ENCODE results near the gene ZFP3. TPM values are rescaled to one million over a fixed set of nuclear protein-coding genes. Genes with fewer than 3 reads are reported as not detected.

Gene ZFP3
- total RNA-seq, 4 donors from 2014 or later, result 5.8 to 8.1 (median 6.6) TPM

DNA sequence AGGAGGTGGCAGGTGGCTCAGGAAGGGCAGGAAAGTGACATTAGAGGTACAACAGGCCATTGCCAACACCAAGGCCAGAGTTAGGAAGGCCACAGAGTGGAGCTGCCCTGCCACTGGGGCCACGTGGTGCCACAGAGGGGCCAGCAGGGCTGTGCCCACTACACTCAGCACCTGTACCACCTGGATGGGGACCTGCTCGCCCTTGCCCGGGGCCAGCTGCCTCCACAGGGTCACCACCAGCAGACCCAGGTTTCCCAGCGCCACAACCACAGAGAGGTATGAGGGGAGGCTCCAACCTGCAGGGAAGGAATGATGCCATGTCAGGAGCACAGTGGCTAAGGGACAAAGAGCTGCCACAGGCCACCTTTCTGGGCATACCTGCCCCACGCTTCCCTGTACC, 44.2 kb upstream of the ZFP3 start:
- no peak overlapping the region for H3K27ac ChIP-seq
- no peaks in the 10 kb centered on the region for H3K36me3 ChIP-seq
- no CpG with 5 or more reads among the region's 5 CpGs for WGBS, 2 donors (ENCODE audit: low coverage in 1 of 2)
- no peaks in the 10 kb centered on the region for H3K9me3 ChIP-seq
- H3K4me3 ChIP-seq, result no peak overlapping the region
- peaks cover 31% of the 10 kb centered on the region for H3K27me3 ChIP-seq
- ATAC-seq, result no peak
- no peak for TF ChIP-seq POLR2A (IDR thresholded peaks at IDR 0.05)
- no peak for TF ChIP-seq EP300 (IDR thresholded peaks at IDR 0.05)
- peaks cover 0 to 22% (median 0%) of the 10 kb centered on the region in 3 donors for H3K4me1 ChIP-seq

DNA sequence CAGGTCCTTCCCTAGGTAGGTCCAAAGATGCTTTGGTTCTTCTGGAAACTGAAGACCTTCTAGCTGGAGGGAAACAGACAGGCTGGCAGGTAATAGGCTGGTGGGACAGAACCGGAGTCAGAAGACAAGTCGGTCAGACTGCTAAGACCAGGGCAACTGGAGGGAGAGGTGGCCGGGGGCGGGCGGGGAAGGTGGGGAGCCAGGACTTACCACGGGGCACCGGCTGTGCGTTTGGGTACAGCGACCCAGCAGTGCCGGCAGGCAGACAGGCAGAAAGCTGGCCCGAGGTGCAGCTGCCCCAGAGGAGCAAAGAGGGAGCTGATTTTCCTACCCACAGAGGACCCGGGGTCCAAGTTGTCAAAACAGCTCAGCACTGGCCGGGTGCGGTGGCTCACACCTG, 43.6 kb upstream of the ZFP3 start:
- Histone ChIP-seq H3K9me3 (no peaks in the 10 kb centered on the region), H3K36me3 (no peaks in the 10 kb centered on the region), H3K27ac (no peak overlapping the region), H3K27me3 (peaks cover 31% of the 10 kb centered on the region), H3K4me1 (peaks cover 0 to 22% (median 0%) of the 10 kb centered on the region in 3 donors), H3K4me3 (no peak overlapping the region)
- TF ChIP-seq POLR2AphosphoS5 (IDR thresholded peaks at IDR 0.05), result no peak
- TF ChIP-seq, protein P1, sequence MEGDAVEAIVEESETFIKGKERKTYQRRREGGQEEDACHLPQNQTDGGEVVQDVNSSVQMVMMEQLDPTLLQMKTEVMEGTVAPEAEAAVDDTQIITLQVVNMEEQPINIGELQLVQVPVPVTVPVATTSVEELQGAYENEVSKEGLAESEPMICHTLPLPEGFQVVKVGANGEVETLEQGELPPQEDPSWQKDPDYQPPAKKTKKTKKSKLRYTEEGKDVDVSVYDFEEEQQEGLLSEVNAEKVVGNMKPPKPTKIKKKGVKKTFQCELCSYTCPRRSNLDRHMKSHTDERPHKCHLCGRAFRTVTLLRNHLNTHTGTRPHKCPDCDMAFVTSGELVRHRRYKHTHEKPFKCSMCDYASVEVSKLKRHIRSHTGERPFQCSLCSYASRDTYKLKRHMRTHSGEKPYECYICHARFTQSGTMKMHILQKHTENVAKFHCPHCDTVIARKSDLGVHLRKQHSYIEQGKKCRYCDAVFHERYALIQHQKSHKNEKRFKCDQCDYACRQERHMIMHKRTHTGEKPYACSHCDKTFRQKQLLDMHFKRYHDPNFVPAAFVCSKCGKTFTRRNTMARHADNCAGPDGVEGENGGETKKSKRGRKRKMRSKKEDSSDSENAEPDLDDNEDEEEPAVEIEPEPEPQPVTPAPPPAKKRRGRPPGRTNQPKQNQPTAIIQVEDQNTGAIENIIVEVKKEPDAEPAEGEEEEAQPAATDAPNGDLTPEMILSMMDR (IDR thresholded peaks at IDR 0.05), result no peak
- TF ChIP-seq POLR2A (IDR thresholded peaks at IDR 0.05), result no peak
- TF ChIP-seq EP300 (IDR thresholded peaks at IDR 0.05), result no peak
- 76 to 97% methylated on average over 5 to 8 of the region's 14 CpGs for WGBS, 2 donors (ENCODE audit: low coverage in 1 of 2)
- ATAC-seq, result no peak

DNA sequence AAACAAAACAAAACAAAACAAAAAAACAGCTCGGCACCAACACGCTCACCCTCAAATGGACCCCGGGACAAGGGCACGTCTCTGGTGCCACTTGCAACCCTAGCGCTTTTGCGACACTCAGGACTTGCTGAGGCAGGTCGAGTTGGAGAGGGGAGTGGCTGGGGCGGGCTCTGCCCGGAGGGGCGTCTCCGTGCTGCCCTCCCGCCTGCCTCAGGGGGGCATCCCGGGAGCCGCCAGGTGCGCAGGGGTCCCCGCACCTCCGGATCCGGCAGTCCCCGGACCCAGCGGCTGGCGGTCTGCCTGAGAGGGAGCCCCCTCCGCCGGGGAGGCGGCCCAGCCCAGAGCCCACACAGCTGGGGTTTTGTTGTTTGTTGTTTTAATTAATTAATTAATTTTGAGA, 43.0 kb upstream of the ZFP3 start, which contains the start of gene SLC52A1:
TSS of gene SLC52A1 (minus strand) at position 112 of the 400 bp plus-strand sequence. CDS start 820 bp downstream, outside the sequence.
- Histone ChIP-seq H3K27ac (no peak within 1 kb of the TSS), H3K4me1 (peaks cover 0 to 22% (median 0%) of the 10 kb centered on the region in 3 donors), H3K4me3 (no peak within 1 kb of the TSS), H3K27me3 (peaks cover 31% of the 10 kb centered on the region), H3K36me3 (no peaks in the 10 kb centered on the region), H3K9me3 (no peaks in the 10 kb centered on the region)
- 0 to 27% methylated on average over 3 to 9 of the region's 24 CpGs for WGBS, 2 donors (ENCODE audit: low coverage in 1 of 2)
- TF ChIP-seq POLR2AphosphoS5 (IDR thresholded peaks at IDR 0.05), result no peak
- TF ChIP-seq, protein P1 (IDR thresholded peaks at IDR 0.05), result no peak
- TF ChIP-seq EP300 (IDR thresholded peaks at IDR 0.05), result no peak
- no peak for ATAC-seq

DNA sequence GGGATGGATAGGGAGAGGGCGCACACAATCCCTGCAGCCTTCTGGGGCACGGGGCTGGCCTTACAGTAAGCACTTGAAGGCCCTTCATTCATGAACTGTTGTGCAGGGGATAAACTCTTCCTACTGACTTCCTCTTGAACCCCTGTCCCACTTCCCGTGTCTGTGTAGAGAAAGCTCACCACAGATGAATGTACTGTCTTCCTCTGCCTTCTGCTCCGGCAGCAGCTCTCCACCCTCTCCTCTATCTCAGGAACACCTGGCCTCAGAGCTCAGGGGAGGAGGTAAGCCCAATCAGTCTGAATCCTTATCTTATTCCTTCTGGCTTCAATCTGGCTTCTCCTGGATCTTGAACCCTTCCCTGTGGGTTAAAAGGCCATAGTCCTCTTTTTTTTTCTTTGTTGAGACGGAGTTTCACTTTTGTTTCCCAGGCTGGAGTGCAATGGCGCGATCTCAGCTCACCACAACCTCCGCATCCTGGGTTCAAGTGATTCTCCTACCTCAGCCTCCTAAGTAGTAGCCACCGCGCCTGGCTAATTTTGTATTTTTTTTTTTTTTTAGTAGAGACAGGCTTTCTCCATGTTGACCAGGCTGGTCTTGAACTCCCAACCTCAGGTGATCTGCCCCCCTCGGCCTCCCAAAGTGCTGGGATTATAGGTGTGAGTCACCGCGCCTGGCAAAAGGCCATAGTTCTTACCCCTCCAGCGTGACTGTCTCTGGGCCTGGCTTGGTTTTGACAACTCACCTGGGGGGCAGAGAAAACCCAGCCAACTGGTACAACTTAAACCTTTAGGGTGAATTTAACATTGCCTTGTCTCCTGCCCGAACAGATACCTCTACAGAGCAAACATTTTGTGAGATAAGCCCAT, 35.9 kb upstream of the ZFP3 start:
- 76 to 80% methylated on average over 4 to 10 of the region's 15 CpGs for WGBS, 2 donors (ENCODE audit: low coverage in 1 of 2)

DNA sequence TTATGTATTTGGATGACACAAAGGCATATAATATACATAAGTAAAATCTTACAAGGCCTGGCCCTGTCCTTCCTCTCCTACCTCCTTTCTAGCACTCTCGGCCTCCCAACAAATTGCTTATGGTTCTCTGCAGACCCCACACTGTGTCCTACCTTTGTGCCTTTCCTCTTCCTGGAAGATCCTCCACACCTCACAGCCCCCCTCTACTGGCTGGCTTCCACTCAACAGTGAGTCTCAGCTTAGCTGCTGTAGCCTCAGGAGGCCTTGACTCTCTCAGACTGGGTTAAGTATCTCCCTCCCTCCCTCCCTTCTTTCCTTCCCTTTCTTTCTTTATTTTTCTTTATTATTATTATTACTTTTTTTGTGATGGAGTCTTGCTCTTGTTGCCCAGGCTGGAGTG, 34.7 kb upstream of the ZFP3 start:
- WGBS, 2 donors (ENCODE audit: low coverage in 1 of 2), result 80 to 100% methylated on average over 1 of the region's 1 CpG
- no peak for TF ChIP-seq POLR2A (IDR thresholded peaks at IDR 0.05)
- TF ChIP-seq EP300 (IDR thresholded peaks at IDR 0.05), result no peak
- no peak for TF ChIP-seq POLR2AphosphoS5 (IDR thresholded peaks at IDR 0.05)
- TF ChIP-seq, protein P1 (IDR thresholded peaks at IDR 0.05), result no peak
- no peaks in the 10 kb centered on the region for H3K27me3 ChIP-seq
- H3K27ac ChIP-seq, result no peak overlapping the region
- no peak overlapping the region for H3K4me3 ChIP-seq
- no peaks in the 10 kb centered on the region for H3K36me3 ChIP-seq
- H3K4me1 ChIP-seq, result no peaks in the 10 kb centered on the region
- no peak for ATAC-seq
- H3K9me3 ChIP-seq, result no peaks in the 10 kb centered on the region

More for the DNA sequence above, 35.9 kb upstream of the ZFP3 start:
- H3K4me3 ChIP-seq, result no peak overlapping the region
- no peaks in the 10 kb centered on the region for H3K27me3 ChIP-seq
- H3K4me1 ChIP-seq, result no peaks in the 10 kb centered on the region
- H3K9me3 ChIP-seq, result no peaks in the 10 kb centered on the region
- H3K36me3 ChIP-seq, result no peaks in the 10 kb centered on the region
- H3K27ac ChIP-seq, result no peak overlapping the region
- TF ChIP-seq POLR2A (IDR thresholded peaks at IDR 0.05) (no peak), POLR2AphosphoS5 (IDR thresholded peaks at IDR 0.05) (no peak), EP300 (IDR thresholded peaks at IDR 0.05) (no peak)
- TF ChIP-seq, protein P1 (IDR thresholded peaks at IDR 0.05), result no peak
- ATAC-seq, result no peak
